Mesendoderm (in vitro differentiated cells): ENCODE measurements around the gene VAT1L.

Experiments
- DNase-seq: peaks from one replicate; pipeline ENCODE4 v3.0.0; 2013
- H2AK5ac ChIP-seq: 2 replicates; pipeline ENCODE4 v1.6.1; 2013; ENCODE audit warnings: low read length, inconsistent platforms
- H2BK120ac ChIP-seq: 2 replicates; pipeline ENCODE4 v1.6.1; 2013; ENCODE audit warnings: low read depth, mild to moderate bottlenecking, low read length, moderate library complexity, mixed read lengths
- H2BK15ac ChIP-seq: replicated peaks from 2 replicates; pipeline ENCODE4 v1.6.1; 2013; ENCODE audit warnings: low read depth, mild to moderate bottlenecking, moderate library complexity
- H2BK5ac ChIP-seq: 2 replicates; pipeline ENCODE4 v1.6.1; 2013; ENCODE audit warnings: low read length, inconsistent platforms
- H3K18ac ChIP-seq: 2 replicates; pipeline ENCODE4 v1.6.1; 2013; ENCODE audit warnings: mild to moderate bottlenecking, low read length, mixed read lengths
- H3K23ac ChIP-seq: one replicate; pipeline ENCODE4 v1.6.1; 2013; ENCODE audit warnings: low read length
- H3K27ac ChIP-seq: 2 replicates; pipeline ENCODE4 v1.5.1; 2013; ENCODE audit warnings: low read depth, mild to moderate bottlenecking, inconsistent platforms, low read length, moderate library complexity
- H3K27me3 ChIP-seq: 2 replicates; pipeline ENCODE4 v1.6.1; 2013; ENCODE audit warnings: low read length, control low read depth, mild to moderate bottlenecking, inconsistent platforms; ENCODE audit not compliant: insufficient read depth, poor library complexity
- H3K36me3 ChIP-seq: 2 replicates; pipeline ENCODE4 v1.6.1; 2013; ENCODE audit warnings: low read length, inconsistent platforms; ENCODE audit not compliant: control insufficient read depth, insufficient read depth
- H3K4ac ChIP-seq: one replicate; pipeline ENCODE4 v1.6.1; 2013; ENCODE audit warnings: low read depth, mild to moderate bottlenecking, low read length, moderate library complexity
- H3K4me1 ChIP-seq: 2 replicates; pipeline ENCODE4 v1.6.1; 2013; ENCODE audit warnings: low read depth, low read length, inconsistent platforms; ENCODE audit not compliant: control insufficient read depth
- H3K4me2 ChIP-seq: 2 replicates; pipeline ENCODE4 v1.6.1; 2013; ENCODE audit warnings: low read length
- H3K4me3 ChIP-seq: 2 replicates; pipeline ENCODE4 v1.5.1; 2013; ENCODE audit warnings: mild to moderate bottlenecking, low read length
- H3K56ac ChIP-seq: one replicate; pipeline ENCODE4 v1.6.1; 2013; ENCODE audit warnings: low read length
- H3K79me1 ChIP-seq: 2 replicates; pipeline ENCODE4 v1.6.1; 2013; ENCODE audit warnings: low read length, inconsistent platforms
- H3K79me2 ChIP-seq: 2 replicates; pipeline ENCODE4 v1.6.1; 2013; ENCODE audit warnings: mild to moderate bottlenecking, low read length; ENCODE audit not compliant: control insufficient read depth, insufficient read depth
- H3K9ac ChIP-seq: 2 replicates; pipeline ENCODE4 v1.6.1; 2013; ENCODE audit warnings: low read length, inconsistent platforms
- H4K5ac ChIP-seq: one replicate; pipeline ENCODE4 v1.6.1; 2013; ENCODE audit warnings: low read length
- H4K8ac ChIP-seq: one replicate; pipeline ENCODE4 v1.6.1; 2013; ENCODE audit warnings: low read depth, mild to moderate bottlenecking, control low read depth, low read length, moderate library complexity
- WGBS: extraction: QIAGEN DNeasy Blood & Tissue Kit; methylation state at CpG from one replicate; pipeline ENCODE4 v1.1.7; 2013; ENCODE audit warnings: low lambda C conversion rate, missing lambda C conversion rate; ENCODE audit not compliant: insufficient coverage; ENCODE audit errors: extremely low coverage; 5-methylcytosine and 5-hydroxymethylcytosine counted together

VAT1L gene

DNA sequence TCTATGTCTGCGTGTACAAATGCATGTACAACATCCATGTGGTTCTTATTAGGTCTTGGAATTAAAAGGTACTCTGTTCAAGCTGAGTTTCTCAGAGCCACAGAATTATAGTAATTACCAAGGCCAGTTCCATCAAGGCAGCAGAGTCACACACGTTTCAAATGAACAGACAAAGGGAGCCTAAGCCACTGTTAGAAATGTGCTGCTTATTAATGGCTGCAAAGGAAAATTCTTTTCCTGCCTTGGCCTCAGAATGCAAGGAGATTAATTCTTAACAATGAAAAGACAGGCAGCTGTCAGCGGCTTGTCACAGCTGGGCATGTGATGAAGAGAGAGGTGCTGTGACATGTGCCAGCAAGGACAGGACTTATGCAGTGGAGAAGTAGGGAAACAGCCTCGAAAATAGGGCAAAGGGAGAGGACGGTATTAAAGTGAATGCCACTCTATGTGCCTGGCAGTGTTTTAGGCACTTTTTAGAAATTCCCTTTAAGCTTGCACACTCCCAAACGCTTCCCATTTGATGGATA, 133.9 kb downstream of the VAT1L start:
- no peak overlapping the region for H2AK5ac ChIP-seq
- H3K36me3 ChIP-seq: no peaks in the 10 kb centered on the region
- no peak overlapping the region for H4K5ac ChIP-seq
- H3K9ac ChIP-seq: no peak overlapping the region
- H2BK120ac ChIP-seq: no peak overlapping the region
- no peaks in the 10 kb centered on the region for H3K27me3 ChIP-seq
- no peak overlapping the region for H3K18ac ChIP-seq
- no peak overlapping the region for H4K8ac ChIP-seq
- H3K23ac ChIP-seq: no peak overlapping the region
- no peak for DNase-seq
- no peaks in the 10 kb centered on the region for H3K79me2 ChIP-seq
- H3K56ac ChIP-seq: no peak overlapping the region
- no peaks in the 10 kb centered on the region for H3K79me1 ChIP-seq
- no peak overlapping the region for H3K4me3 ChIP-seq
- no peak overlapping the region for H3K4me2 ChIP-seq
- H2BK5ac ChIP-seq: no peak overlapping the region
- no CpG with 5 or more reads among the region's 6 CpGs for WGBS
- H3K27ac ChIP-seq: no peak overlapping the region
- no peak overlapping the region for H2BK15ac ChIP-seq
- H3K4ac ChIP-seq: no peak overlapping the region
- H3K4me1 ChIP-seq: peaks cover 12% of the 10 kb centered on the region

DNA sequence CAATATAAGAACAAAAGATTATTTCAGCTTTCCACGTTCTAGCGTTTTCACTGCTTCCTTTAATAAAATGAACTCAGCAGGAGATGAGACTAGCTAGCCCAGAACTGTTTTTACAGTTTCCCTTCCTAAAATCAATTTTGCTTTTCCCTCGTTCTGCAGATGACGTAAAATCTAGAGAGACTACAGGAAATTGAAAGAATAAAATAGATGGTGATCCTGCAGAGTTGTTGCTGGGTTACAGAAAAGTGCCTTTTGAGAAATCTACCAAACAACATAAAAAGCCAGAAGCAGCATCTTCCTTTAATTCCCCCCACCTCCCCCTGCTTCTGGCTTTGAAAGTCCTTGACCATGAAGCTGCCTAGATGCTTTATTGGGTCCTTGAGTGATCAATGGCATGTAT, 137.2 kb downstream of the VAT1L start:
- Histone ChIP-seq H3K79me2 (no peaks in the 10 kb centered on the region), H3K4me3 (no peak overlapping the region), H3K56ac (no peak overlapping the region), H2BK15ac (no peak overlapping the region), H2BK5ac (no peak overlapping the region), H3K23ac (no peak overlapping the region), H2AK5ac (no peak overlapping the region), H4K8ac (no peak overlapping the region), H3K27me3 (no peaks in the 10 kb centered on the region), H3K79me1 (no peaks in the 10 kb centered on the region), H3K4ac (no peak overlapping the region), H3K18ac (no peak overlapping the region), H2BK120ac (no peak overlapping the region), H3K36me3 (no peaks in the 10 kb centered on the region), H3K9ac (no peak overlapping the region), H3K4me2 (no peak overlapping the region), H3K27ac (no peak overlapping the region), H3K4me1 (no peaks in the 10 kb centered on the region), H4K5ac (no peak overlapping the region)
- WGBS: no CpG with 5 or more reads among the region's 4 CpGs
- no peak for DNase-seq

DNA sequence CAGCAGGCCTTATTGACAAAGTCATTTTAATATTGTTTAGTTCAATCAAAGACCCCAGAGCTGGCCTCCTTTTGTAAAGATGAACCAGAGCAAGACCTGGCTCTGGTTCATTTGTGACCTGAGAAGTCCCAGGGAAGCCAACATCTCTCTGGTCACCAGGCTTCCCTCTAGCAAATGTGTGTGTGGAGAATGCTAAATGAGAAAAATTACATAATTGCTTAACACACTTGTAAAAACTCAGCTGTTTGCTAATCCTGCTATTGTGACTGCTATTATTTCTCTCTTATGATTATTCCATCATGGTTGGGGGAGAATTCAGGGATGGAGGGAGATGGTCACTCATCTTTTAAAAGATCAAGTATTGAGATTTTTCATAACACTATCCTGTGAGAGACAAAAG, 139.7 kb downstream of the VAT1L start:
- no peak overlapping the region for H3K4ac ChIP-seq
- H4K5ac ChIP-seq: no peak overlapping the region
- H2BK5ac ChIP-seq: no peak overlapping the region
- H3K4me2 ChIP-seq: no peak overlapping the region
- H3K27ac ChIP-seq: no peak overlapping the region
- H3K9ac ChIP-seq: no peak overlapping the region
- H3K23ac ChIP-seq: no peak overlapping the region
- H3K36me3 ChIP-seq: no peaks in the 10 kb centered on the region
- no peaks in the 10 kb centered on the region for H3K79me1 ChIP-seq
- no peak overlapping the region for H2BK15ac ChIP-seq
- H3K4me1 ChIP-seq: no peaks in the 10 kb centered on the region
- H3K79me2 ChIP-seq: no peaks in the 10 kb centered on the region
- no peak for DNase-seq
- H4K8ac ChIP-seq: no peak overlapping the region
- H3K56ac ChIP-seq: no peak overlapping the region
- no peak overlapping the region for H2AK5ac ChIP-seq
- H3K18ac ChIP-seq: no peak overlapping the region
- no peak overlapping the region for H2BK120ac ChIP-seq
- no peak overlapping the region for H3K4me3 ChIP-seq
- H3K27me3 ChIP-seq: no peaks in the 10 kb centered on the region

DNA sequence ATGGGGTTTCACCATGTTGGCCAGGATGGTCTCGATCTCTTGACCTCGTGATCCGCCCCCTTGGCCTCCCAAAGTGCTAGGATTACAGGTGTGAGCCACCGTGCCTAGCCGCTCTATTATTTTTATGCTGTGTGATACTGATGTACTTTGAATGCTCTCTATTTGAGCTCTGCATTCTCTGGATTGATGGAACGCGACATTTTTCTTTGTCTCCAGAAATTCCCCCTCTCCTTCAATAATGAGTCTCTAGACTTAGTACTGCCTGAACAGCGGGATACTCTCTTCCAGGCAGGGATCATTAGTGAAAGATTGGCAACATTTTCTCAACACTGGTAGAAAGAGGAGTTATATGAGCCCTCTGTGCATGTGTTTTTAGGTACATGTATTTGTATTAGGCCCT, 140.6 kb downstream of the VAT1L start:
- H2BK5ac ChIP-seq: no peak overlapping the region
- H3K27me3 ChIP-seq: no peaks in the 10 kb centered on the region
- no peaks in the 10 kb centered on the region for H3K79me1 ChIP-seq
- no peak overlapping the region for H4K5ac ChIP-seq
- no peak overlapping the region for H3K18ac ChIP-seq
- H3K23ac ChIP-seq: no peak overlapping the region
- H4K8ac ChIP-seq: no peak overlapping the region
- WGBS: no CpG with 5 or more reads among the region's 8 CpGs
- no peak overlapping the region for H3K4me3 ChIP-seq
- H3K27ac ChIP-seq: no peak overlapping the region
- no peak overlapping the region for H2BK120ac ChIP-seq
- no peaks in the 10 kb centered on the region for H3K36me3 ChIP-seq
- H3K4ac ChIP-seq: no peak overlapping the region
- DNase-seq: no peak
- no peak overlapping the region for H2BK15ac ChIP-seq
- H3K4me2 ChIP-seq: no peak overlapping the region
- no peak overlapping the region for H3K9ac ChIP-seq
- no peaks in the 10 kb centered on the region for H3K79me2 ChIP-seq
- no peak overlapping the region for H2AK5ac ChIP-seq
- no peaks in the 10 kb centered on the region for H3K4me1 ChIP-seq
- H3K56ac ChIP-seq: no peak overlapping the region

DNA sequence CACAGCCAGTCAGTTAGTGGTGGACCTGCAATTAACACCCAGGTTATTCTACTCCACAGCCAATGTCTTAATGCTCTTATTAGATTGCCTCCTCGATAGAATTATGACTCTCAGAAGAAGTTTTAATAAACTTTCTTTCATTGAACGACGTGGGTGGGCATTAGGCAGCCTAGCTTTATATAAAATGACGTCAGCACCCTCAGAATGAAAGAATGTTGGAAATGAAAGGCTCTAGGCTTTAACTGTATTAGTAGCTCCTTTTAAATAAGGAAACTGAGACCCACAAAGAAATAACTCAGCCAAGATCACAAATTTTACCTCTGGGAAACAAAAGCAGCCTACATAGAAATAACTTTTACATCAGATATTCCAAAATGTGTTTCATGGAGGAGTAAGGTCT, 142.7 kb downstream of the VAT1L start:
- DNase-seq: no peak
- Histone ChIP-seq H3K4me2 (no peak overlapping the region), H3K79me2 (no peaks in the 10 kb centered on the region), H3K18ac (no peak overlapping the region), H3K36me3 (no peaks in the 10 kb centered on the region), H3K79me1 (no peaks in the 10 kb centered on the region), H3K56ac (no peak overlapping the region), H4K5ac (no peak overlapping the region), H3K4ac (no peak overlapping the region), H3K4me3 (no peak overlapping the region), H2BK15ac (no peak overlapping the region), H2AK5ac (no peak overlapping the region), H3K9ac (no peak overlapping the region), H2BK5ac (no peak overlapping the region), H4K8ac (no peak overlapping the region), H3K27ac (no peak overlapping the region), H2BK120ac (no peak overlapping the region), H3K23ac (no peak overlapping the region), H3K27me3 (no peaks in the 10 kb centered on the region), H3K4me1 (no peaks in the 10 kb centered on the region)
- WGBS: no CpG with 5 or more reads among the region's 4 CpGs

DNA sequence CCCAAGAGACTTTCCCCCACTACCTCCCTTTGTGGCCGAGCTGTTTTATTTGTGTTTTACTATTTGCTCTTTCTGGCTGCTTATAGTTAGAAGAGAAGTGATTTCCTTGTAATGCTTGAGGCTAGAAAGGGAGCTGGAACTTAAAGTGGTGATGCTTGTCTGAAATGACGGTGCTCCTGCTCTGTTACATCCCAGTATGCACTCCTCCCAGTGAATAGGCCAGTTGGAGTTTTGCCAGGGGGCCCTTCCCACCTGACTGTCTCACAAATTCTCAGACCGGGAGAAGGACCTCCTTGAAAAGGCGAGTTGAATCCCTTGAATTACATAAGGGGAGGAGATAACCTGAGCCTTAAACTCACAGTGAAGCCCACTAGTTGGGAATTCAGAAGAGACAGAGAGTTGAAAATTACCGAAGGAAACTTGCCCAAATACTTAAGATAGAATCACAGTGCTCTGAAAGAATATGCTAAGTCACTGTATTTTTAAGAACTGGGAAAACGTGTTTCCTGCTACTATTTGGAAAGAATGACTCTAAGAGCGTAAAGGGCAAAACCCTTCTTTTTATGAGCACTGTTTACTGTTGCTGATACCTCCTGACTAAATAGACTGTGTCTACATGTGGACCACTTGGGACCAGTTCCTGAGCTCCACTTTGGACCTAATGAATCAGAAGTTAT, 149.2 kb downstream of the VAT1L start:
- Histone ChIP-seq H3K27me3 (no peaks in the 10 kb centered on the region), H4K8ac (no peak overlapping the region), H3K27ac (no peak overlapping the region), H3K4me2 (no peak overlapping the region), H2BK5ac (no peak overlapping the region), H3K23ac (no peak overlapping the region), H3K79me2 (no peaks in the 10 kb centered on the region), H3K4me3 (no peak overlapping the region), H4K5ac (no peak overlapping the region), H3K18ac (no peak overlapping the region), H3K79me1 (no peaks in the 10 kb centered on the region), H2AK5ac (no peak overlapping the region), H3K36me3 (no peaks in the 10 kb centered on the region), H3K56ac (no peak overlapping the region), H3K9ac (no peak overlapping the region), H2BK120ac (no peak overlapping the region), H3K4me1 (no peaks in the 10 kb centered on the region), H2BK15ac (no peak overlapping the region), H3K4ac (no peak overlapping the region)
- no CpG with 5 or more reads among the region's 7 CpGs for WGBS
- no peak for DNase-seq
